ENCODE results near the gene CRIP3.

Gene CRIP3

GRCh38 chr6:43286980-43287716, 21.5 kb downstream of the CRIP3 start:
- no peak for DNase-seq

DNA sequence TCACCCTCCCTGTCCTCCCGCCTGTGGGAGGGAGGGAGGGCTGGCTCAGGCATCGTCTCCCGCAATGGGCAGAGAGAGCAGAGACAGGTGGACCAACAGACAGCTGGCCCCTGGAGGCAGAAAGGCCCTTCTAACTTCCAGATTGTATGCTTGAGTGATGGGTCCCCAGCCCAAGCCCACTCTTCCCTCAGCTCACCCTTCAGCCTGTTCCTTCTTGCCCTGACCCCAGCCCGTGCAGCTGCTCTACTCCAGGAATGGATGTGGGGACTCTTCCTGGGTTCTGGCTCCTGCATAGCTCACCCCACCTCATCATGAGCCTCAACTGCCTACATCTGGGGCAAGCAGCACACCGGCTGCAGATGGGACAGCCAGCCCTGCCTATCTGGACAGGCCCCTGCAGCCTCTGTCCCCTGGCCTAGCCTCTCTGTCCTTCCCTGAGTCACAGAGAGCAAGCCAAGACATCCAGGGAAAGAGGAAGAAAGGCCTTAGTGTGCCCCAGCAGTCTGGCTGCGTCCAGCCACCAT, 22.1 kb downstream of the CRIP3 start:
- no peak for DNase-seq

GRCh38 chr6:43285832-43286231, 22.8 kb downstream of the CRIP3 start:
- no peak for DNase-seq

DNA sequence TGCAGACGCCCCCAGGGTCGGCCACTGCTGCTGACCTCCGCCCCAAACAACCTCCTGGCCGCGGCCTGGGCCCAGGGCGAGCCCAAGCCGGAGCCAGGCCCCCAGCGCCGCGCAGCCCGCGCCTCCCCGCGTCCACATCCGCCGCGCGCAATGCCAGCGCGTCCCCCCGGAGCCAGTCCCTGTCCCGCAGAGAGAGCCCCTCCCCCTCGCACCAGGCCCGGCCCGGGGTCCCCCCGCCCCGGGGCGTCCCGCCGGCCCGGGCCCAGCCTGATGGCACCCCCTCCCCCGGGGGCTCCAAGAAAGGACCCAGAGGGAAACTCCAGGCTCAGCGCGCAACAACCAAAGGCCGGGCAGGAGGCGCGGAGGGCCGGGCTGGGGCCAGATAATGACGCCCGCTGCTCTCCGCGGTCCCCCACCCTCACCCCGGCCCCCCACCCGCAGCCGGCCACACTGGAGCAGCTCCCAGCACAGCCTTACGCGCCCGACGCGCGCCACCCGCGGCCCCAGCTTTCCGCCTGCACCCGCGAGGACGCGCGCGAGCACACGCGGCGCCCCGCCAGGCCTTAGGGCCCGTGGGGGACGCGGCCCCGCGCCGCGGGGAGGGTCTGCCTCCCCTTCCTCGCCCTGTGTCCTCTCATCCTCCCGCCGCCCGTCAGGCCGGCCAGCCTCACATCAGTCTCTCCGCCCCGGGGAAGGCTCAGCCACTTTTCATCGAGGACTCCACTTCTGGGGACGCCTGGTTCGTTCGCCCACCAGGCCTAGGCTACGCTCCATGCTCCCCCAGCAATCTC, 23.4 kb downstream of the CRIP3 start:
- no peak for DNase-seq

DNA sequence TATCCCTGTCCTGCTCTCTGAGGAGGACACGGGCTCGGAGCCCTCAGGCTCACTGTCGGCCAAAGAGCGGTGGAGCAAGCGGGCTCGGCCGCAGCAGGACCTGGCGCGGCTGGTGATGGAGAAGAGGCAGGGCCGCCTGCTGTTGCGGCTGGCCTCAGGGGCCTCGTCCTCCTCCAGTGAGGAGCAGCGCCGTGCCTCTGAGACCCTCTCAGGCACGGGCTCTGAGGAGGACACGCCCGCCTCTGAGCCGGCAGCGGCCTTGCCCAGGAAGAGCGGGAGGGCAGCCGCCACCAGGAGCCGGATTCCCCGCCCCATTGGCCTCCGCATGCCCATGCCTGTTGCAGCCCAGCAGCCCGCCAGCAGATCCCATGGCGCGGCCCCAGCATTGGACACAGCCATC, 24.7 kb downstream of the CRIP3 start:
- DNase-seq = no peak

DNA sequence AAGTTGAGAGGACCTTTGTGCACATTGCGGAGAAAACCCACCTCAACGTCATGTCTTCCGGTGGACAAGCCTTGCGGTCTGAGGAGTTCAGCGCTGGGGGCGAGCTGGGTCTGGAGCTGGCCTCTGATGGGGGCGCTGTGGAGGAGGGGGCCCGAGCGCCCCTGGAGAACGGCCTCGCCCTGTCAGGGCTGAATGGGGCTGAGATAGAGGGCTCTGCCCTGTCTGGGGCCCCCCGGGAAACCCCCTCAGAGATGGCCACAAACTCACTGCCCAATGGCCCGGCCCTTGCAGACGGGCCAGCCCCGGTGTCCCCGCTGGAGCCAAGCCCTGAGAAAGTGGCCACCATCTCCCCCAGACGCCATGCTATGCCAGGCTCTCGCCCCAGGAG, 25.1 kb downstream of the CRIP3 start:
- no peak for DNase-seq

GRCh38 chr6:43282636-43283513, 25.8 kb downstream of the CRIP3 start:
- DNase-seq = no peak

DNA sequence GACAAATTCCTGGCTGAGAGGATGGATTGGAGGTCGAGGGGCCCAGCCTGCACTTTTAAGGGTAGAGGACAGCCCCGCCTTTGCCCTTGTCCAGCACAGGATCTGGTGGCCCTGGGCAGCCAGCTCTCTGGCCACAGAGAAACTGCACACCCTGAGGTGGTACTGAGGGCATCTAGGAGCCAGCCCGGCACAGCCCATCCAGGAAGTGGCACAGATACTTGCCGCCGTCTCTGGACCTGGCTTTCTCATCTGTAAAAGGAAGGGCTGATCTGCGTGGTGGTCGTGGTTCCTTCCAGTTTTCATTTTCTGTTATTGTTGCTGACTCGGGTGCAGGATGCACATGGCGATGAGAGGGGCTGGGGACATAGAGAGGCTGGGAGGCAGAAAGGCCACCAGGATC, 26.6 kb downstream of the CRIP3 start:
- DNase-seq = no peak

- DNase-seq = no peak
These were observed 28.4 kb downstream of the CRIP3 start for GRCh38 chr6:43280234-43280633.

GRCh38 chr6:43278524-43279078, 30.0 kb downstream of the CRIP3 start:
- DNase-seq = no peak

GRCh38 chr6:43277643-43278523, 30.7 kb downstream of the CRIP3 start:
- no peak for DNase-seq

GRCh38 chr6:43277306-43277642, 31.4 kb downstream of the CRIP3 start:
- DNase-seq = no peak

DNA sequence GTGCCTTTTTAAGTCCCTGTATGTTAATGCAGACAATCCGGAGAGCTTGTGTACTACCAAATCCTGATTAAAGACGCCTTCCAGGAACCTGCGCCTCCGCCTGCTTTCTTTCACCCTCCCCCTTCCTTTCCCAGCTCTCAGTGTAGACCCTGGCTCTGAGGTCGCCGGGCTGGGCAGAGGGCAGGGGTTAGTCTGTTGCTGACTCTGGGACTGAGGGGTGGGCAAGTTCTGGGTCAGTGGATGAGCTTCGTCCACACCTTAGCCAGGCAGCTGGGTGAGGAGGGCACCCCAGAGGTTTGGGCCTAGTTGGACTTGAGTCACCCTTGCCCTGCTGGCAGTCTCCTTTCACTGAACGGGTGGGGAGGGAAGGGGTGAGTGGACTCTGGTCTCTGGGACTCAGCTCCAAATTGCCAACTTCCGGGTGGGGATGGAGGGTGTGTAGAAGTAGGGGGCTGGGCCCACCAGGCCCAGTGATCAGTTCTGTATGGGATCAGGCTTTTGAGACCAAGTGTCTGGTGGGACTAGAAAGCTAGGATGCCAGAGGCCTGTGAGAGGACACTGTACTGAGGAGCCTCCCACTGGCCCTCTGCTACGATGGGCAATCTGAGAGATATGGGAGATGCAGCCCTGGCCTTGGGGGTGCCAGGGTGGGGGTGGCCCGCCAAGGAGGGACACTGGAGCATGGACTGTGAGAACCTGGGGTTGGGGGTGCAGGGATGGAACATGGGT, 31.9 kb downstream of the CRIP3 start:
- no peak for DNase-seq

DNA sequence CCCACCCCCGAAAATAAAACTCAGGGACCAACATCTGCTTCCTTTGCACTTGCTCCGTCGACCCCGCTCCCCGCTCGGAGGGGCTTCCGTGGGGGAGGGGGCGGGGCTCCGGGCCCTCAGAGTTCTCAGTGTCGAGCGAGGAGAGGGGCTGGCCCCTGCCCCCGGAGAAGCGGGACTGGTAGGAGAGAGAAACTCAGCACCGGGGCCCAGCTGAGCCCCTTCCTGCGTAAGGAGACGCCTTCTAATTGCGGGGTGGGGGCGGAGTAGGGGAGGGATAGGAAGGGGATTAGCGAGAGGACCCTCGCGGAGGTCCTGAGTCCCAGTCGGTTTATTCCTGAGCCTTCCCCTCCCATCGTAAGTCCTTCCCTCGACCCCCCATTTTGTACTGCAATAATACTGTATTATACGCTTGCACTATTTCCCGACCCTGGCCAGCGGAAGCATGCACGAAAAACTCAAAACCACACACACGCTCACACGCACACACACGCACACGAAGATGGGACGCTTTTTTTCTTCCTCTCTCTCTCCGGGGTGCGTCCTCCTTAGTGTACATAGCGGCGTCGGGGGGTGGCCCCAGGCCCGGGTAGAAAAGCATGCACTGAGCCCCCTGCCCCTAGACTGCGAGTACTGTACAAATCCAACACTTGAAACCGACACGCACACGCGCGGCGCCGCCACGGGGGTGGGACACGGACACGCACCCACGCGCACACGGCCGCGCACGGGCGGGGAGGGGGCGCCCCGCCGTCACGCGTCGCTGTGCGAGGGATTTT, 32.6 kb downstream of the CRIP3 start:
- no peak for DNase-seq

- no peak for DNase-seq
These were observed 33.6 kb downstream of the CRIP3 start for GRCh38 chr6:43274916-43275597.

DNA sequence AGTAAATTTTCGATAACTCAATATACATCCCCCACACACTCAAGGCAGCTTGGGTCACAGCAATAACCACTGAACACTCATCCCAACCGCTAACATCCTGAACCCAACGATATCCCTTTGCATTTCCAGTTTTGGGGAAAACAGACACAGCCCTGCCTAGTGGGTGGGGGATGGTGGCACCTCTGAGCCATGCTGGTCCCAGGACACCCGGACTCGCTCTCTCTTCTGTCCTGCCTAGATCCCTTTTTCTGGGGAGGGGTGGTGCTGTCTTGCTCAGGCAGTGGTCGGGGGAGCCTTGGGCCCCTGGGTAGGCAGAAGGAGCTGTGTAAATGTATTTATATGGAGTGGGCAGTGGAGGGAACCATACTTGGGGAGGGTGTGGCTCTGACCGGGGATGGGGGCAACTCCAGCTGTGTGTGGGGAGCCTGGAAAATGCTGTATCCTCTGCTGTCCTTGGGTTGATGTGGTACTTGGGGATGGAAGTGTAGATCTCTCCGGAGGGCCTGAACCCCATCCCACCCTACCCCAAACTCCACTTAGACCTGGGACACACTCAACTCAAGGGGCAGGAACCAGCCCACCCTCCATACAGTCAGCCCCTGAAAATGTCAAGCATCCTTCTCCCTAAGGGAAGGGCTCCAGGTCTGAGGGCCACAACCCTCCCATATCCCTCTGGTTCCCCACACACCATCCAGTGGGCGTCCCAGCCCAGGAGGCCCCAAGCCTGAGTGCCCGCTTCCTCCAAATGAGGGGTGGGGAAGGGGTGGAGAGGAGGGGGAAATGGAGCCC, 34.3 kb downstream of the CRIP3 start:
- no peak for DNase-seq

GRCh38 chr6:43273707-43274106, 34.9 kb downstream of the CRIP3 start:
- DNase-seq = no peak

DNA sequence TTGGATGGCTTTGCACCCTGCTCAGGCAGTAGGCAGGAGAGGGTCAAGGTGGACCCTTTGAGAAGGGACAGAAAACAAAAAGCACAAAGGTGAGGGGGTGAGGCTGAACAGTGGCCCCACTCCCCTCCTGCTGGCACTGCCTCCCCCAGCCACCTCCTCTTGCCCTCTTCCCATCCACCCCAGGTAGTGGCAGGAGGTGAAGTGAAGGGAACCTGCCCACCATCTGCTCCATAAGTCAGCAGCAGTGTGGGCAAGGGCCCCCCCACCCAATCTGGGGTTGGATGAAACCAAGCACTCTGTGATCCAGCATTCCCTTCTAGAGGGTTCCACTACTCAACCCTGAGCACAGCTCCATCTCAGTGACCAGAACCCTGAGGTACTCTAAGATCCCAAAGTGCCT, 36.7 kb downstream of the CRIP3 start:
- no peak for DNase-seq
